HepG2 (cell line): ENCODE measurements around the gene C5AR2. TPM values are rescaled to one million over a fixed set of nuclear protein-coding genes. Genes with fewer than 3 reads are reported as not detected.

Experiments
- ATAC-seq: fragments of 200-7000 bp; cut with Tn5 transposase; 3 replicates; pipeline ENCODE4 v1.9.1; 2020; ENCODE audit warnings: mild to moderate bottlenecking, moderate library complexity
- BruUV-seq: library from RNA; stranded (reverse); fragments of 400-500 nt; replicated peaks from 2 replicates; lab custom pipeline; 2021; lab: Mats Ljungman, UMichigan
- CTCF ChIA-PET: fragments of 300-600 bp; formaldehyde crosslinking; extraction: SDS; loops from one replicate; lab custom pipeline; 2021; ENCODE audit warnings: low total read pairs, inconsistent platforms, low intra/inter-chr PET ratio; lab: Yijun Ruan, JAX
- POLR2A ChIA-PET: fragments of 350-600 bp; sonication (Branson Sonifier 250); formaldehyde crosslinking; loops from one replicate; lab custom pipeline; 2020; ENCODE audit warnings: antibody characterized with exemption, inconsistent platforms; lab: Yijun Ruan, JAX
- DNase-seq: peaks from one replicate; pipeline ENCODE4 v3.0.0-alpha.2; 2015; ENCODE audit warnings: low spot score
- FAIRE-seq: peaks from 3 replicates; lab custom pipeline; 2011; peaks lifted over from hg19 to GRCh38; lab: Jason Lieb, UNC
- H2AFZ ChIP-seq: one replicate; pipeline ENCODE4 v1.6.1; 2011; ENCODE audit warnings: low read length, inconsistent platforms
- H3K27ac ChIP-seq: fragments of 300-600 bp; 3 replicates; pipeline ENCODE4 v1.8.0; 2011; ENCODE audit warnings: mixed run types, mild to moderate bottlenecking, mixed read lengths, low read length, inconsistent platforms; ENCODE audit not compliant: insufficient read depth; ENCODE audit errors: extremely low read length
- H3K27me3 ChIP-seq, 2 experiments: fragments of 200-600 bp in 1 of 2; 2 replicates in 1 of 2; 3 replicates in 1 of 2; pipeline versions ENCODE4 v1.6.0 to v1.8.0; 2011; ENCODE audit warnings: low read length in 2 of 2, mild to moderate bottlenecking in 2 of 2, moderate library complexity in 2 of 2, inconsistent platforms in 1 of 2; ENCODE audit not compliant: insufficient read depth in 2 of 2, control insufficient read depth in 1 of 2
- H3K36me3 ChIP-seq, 2 experiments: fragments of 200-600 bp in 1 of 2; replicated peaks in 1 of 2; 2 replicates in 1 of 2; 3 replicates in 1 of 2; pipeline versions ENCODE4 v1.5.1 to v1.8.0; 2011; ENCODE audit warnings: low read length in 2 of 2, inconsistent platforms in 1 of 2; ENCODE audit not compliant: insufficient read depth in 2 of 2, control insufficient read depth in 1 of 2
- H3K4me1 ChIP-seq: 2 replicates; pipeline ENCODE4 v1.5.1; 2012; ENCODE audit warnings: low read length, inconsistent platforms; ENCODE audit not compliant: insufficient read depth
- H3K4me2 ChIP-seq: 2 replicates; pipeline ENCODE4 v1.6.0; 2011; ENCODE audit warnings: low read depth, low read length, inconsistent platforms
- H3K4me3 ChIP-seq, 3 experiments: fragments of 200-600 bp in 1 of 3; sonication (generic), shearing (Covaris generic) in 1 of 3; replicated peaks in 1 of 3; 2 replicates each; pipeline ENCODE4 v1.5.1; 2011 to 2016; ENCODE audit warnings: low read length in 3 of 3, inconsistent platforms in 2 of 3, low read depth in 2 of 3, mild to moderate bottlenecking in 2 of 3, control low read depth in 1 of 3, mixed read lengths in 1 of 3; ENCODE audit not compliant: insufficient read depth in 1 of 3
- H3K79me2 ChIP-seq: one replicate; pipeline ENCODE4 v1.6.1; 2011; ENCODE audit warnings: low read length, inconsistent platforms; ENCODE audit not compliant: insufficient read depth
- H3K9ac ChIP-seq: 2 replicates; pipeline ENCODE4 v1.6.0; 2011; ENCODE audit warnings: mild to moderate bottlenecking, low read depth, low read length, inconsistent platforms; ENCODE audit not compliant: insufficient read depth
- H3K9me3 ChIP-seq: 2 replicates; pipeline ENCODE4 v1.5.1; 2012; ENCODE audit warnings: mild to moderate bottlenecking, low read length
- H4K20me1 ChIP-seq: 2 replicates; pipeline ENCODE4 v1.6.0; 2011; ENCODE audit warnings: inconsistent platforms, mild to moderate bottlenecking, low read length, moderate library complexity; ENCODE audit not compliant: insufficient read depth
- BCL6 ChIP-seq: IDR thresholded peaks from 2 replicates; pipeline ENCODE4 v1.6.1; 2016; ENCODE audit warnings: missing genetic modification reagents, missing compliant biosample characterization
- CSRNP1 ChIP-seq: sonication (generic); formaldehyde crosslinking; IDR thresholded peaks from 2 replicates; pipeline ENCODE4 v1.8.1; 2023; ENCODE audit warnings: mild to moderate bottlenecking, missing genetic modification reagents
- FOXA3 ChIP-seq: IDR thresholded peaks from 2 replicates; pipeline ENCODE4 v1.6.1; 2016; ENCODE audit warnings: missing genetic modification reagents, missing compliant biosample characterization
- HBP1 ChIP-seq: IDR thresholded peaks from 2 replicates; pipeline ENCODE4 v1.6.1; 2016; ENCODE audit warnings: low read depth, control low read depth
- HMGXB3 ChIP-seq: sonication (generic); formaldehyde crosslinking; IDR thresholded peaks from 2 replicates; pipeline ENCODE4 v1.4.0; 2020; ENCODE audit warnings: missing genetic modification reagents, borderline replicate concordance
- ZNF616 ChIP-seq: sonication (generic); formaldehyde crosslinking; IDR thresholded peaks from 2 replicates; pipeline ENCODE4 v1.5.0; 2020; ENCODE audit warnings: low read depth, mild to moderate bottlenecking, missing genetic modification reagents
- WGBS: methylation state at CpG from one replicate; pipeline ENCODE4 v1.1.6; 2017; ENCODE audit warnings: low lambda C conversion rate; 5-methylcytosine and 5-hydroxymethylcytosine counted together
- in situ Hi-C: cut with HindIII; loops from 2 replicates; pipeline ENCODE4 v1.10.0; 2017; ENCODE audit warnings: low pct_unique_long_range_greater_than_20kb; ENCODE audit not compliant: extremely low pct_ligation_motif_present
- intact Hi-C: fragments of 100-400 bp; cut with micrococcal nuclease; formaldehyde crosslinking; loops from one replicate; pipeline ENCODE4 v1.10.0; 2022; ENCODE audit not compliant: unreplicated experiment
- polyA plus RNA-seq, 8 experiments: library from polyadenylated mRNA; depleted of rRNA in 3 of 8; stranded (reverse) in 7 of 8; unstranded in 1 of 8; fragments of >200 nt; fragmentation: Illumina TruSeq in 4 of 8; extraction: Trizol in 4 of 8; gene quantifications; 2 replicates each; pipeline versions ENCODE4 v1.2.1 to v1.2.3, GENCODE V29; 2011 to 2016; ENCODE audit warnings: low read depth in 4 of 8, missing spikeins in 1 of 8, mixed read lengths in 1 of 8; ENCODE audit not compliant: insufficient read depth in 1 of 8
- total RNA-seq, 5 experiments: library from RNA; depleted of rRNA; stranded (reverse); fragments of >200 nt; fragmentation: Illumina TruSeq; extraction: Trizol; gene quantifications; 2 replicates each; pipeline ENCODE4 v1.2.3, GENCODE V29; 2016; ENCODE audit warnings: low read depth in 1 of 5
- TF ChIP-seq, protein P1 (sequence below): sonication (generic); formaldehyde crosslinking; IDR thresholded peaks from 2 replicates; pipeline ENCODE4 v1.5.1; 2020; ENCODE audit warnings: missing genetic modification reagents, mild to moderate bottlenecking, borderline replicate concordance

Gene C5AR2
- total and polyA plus RNA-seq, 2 of the 13 experiments (the other 11 are each of a cell fraction or from before 2014, with no cell fraction given): 0.09 to 0.24 TPM

DNA sequence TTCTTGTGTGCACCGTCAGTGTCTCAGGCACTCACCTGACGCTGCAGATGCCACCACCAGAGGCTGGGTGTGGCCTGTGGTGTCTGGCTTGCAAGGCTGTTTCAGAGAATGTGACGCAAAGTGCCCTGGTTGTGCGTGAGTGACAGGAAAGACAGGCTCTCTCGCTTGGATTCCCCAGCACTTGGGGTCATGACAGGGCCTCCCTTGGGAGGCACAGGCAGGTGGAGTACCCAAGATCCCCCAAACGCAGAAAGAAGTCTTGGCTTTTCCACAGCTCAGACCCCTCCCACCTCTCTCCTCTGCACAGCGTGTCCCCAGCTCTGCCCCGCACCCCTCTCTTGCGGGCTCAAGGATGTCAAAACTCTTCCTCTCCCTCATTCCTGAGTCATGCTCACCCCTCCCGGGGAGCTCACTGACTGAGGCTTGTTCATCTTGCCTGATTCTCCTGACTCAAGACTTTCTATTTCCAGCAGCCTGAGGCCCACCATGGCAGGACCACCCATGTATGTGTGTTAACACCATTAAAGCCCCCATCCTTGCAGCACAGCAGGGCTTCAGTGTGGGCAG lies 38.2 kb downstream of the C5AR2 start:
- BruUV-seq: no TSS peak
- H3K36me3 ChIP-seq: peaks cover 31 to 60% of the 10 kb centered on the region in 2 experiments; a peak in 4 of 5 replicates
- H2AFZ ChIP-seq: no peak overlapping the region
- DNase-seq (no peak), ATAC-seq (no peak), FAIRE-seq (no peak)
- in situ Hi-C loops (no loop called here), intact Hi-C loops (no loop called here)
- TF ChIP-seq HMGXB3 (CRISPR knock-in tag): no peak
- TF ChIP-seq FOXA3 (CRISPR knock-in tag): no peak
- no peak for TF ChIP-seq HBP1 (CRISPR knock-in tag)
- TF ChIP-seq CSRNP1: no peak
- no peak for TF ChIP-seq BCL6 (CRISPR knock-in tag)
- no peak for TF ChIP-seq ZNF616 (CRISPR knock-in tag)
- TF ChIP-seq, protein P1, sequence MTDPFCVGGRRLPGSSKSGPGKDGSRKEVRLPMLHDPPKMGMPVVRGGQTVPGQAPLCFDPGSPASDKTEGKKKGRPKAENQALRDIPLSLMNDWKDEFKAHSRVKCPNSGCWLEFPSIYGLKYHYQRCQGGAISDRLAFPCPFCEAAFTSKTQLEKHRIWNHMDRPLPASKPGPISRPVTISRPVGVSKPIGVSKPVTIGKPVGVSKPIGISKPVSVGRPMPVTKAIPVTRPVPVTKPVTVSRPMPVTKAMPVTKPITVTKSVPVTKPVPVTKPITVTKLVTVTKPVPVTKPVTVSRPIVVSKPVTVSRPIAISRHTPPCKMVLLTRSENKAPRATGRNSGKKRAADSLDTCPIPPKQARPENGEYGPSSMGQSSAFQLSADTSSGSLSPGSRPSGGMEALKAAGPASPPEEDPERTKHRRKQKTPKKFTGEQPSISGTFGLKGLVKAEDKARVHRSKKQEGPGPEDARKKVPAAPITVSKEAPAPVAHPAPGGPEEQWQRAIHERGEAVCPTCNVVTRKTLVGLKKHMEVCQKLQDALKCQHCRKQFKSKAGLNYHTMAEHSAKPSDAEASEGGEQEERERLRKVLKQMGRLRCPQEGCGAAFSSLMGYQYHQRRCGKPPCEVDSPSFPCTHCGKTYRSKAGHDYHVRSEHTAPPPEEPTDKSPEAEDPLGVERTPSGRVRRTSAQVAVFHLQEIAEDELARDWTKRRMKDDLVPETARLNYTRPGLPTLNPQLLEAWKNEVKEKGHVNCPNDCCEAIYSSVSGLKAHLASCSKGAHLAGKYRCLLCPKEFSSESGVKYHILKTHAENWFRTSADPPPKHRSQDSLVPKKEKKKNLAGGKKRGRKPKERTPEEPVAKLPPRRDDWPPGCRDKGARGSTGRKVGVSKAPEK (CRISPR knock-in tag): no peak
- no peaks in the 10 kb centered on the region for H4K20me1 ChIP-seq
- no peaks in the 10 kb centered on the region for H3K4me1 ChIP-seq
- H3K79me2 ChIP-seq: no peaks in the 10 kb centered on the region
- H3K4me3 ChIP-seq: no peak overlapping the region
- H3K27ac ChIP-seq: no peak overlapping the region
- H3K9ac ChIP-seq: no peak overlapping the region
- 97% methylated on average over 8 of the region's 10 CpGs for WGBS
- ChIA-PET POLR2A (no interaction called here), CTCF (no interaction called here)
- no peaks in the 10 kb centered on the region for H3K27me3 ChIP-seq
- H3K4me2 ChIP-seq: no peak overlapping the region
- H3K9me3 ChIP-seq: no peaks in the 10 kb centered on the region
